Bone marrow (tissue), 2 donors: Measurements from ENCODE around the gene C14orf132.

Experiments
- DNase-seq, 2 donors: peaks; one replicate each; lab custom pipeline; 2025; lab: John Stamatoyannopoulos, UW

The C14orf132 gene

GRCh38 chr14:96120941-96121340, 81.8 kb downstream of the C14orf132 start:
- DNase-seq = no peak

- DNase-seq = no peak
These were observed 82.7 kb downstream of the C14orf132 start for GRCh38 chr14:96121660-96122395.

- no peak for DNase-seq
These were observed 83.3 kb downstream of the C14orf132 start for GRCh38 chr14:96122496-96122895.

- no peak for DNase-seq
These were observed 86.4 kb downstream of the C14orf132 start for GRCh38 chr14:96125536-96125935.

GRCh38 chr14:96126339-96126782, 87.2 kb downstream of the C14orf132 start:
- DNase-seq = no peak

- DNase-seq = no peak
These were observed 87.7 kb downstream of the C14orf132 start for GRCh38 chr14:96126783-96127271.

GRCh38 chr14:96129128-96129736, 90.1 kb downstream of the C14orf132 start:
- no peak for DNase-seq

- no peak for DNase-seq
These were observed 91.2 kb downstream of the C14orf132 start for GRCh38 chr14:96130391-96130790.

GRCh38 chr14:96130854-96131253, 91.7 kb downstream of the C14orf132 start:
- no peak for DNase-seq

- no peak for DNase-seq
These were observed 92.7 kb downstream of the C14orf132 start for GRCh38 chr14:96131836-96132235.

- DNase-seq = no peak
These were observed 95.3 kb downstream of the C14orf132 start for GRCh38 chr14:96134508-96134907.

GRCh38 chr14:96135285-96135684, 96.1 kb downstream of the C14orf132 start:
- no peak for DNase-seq

- no peak for DNase-seq
These were observed 97.3 kb downstream of the C14orf132 start for GRCh38 chr14:96136371-96137005.

GRCh38 chr14:96138241-96138640, 99.1 kb downstream of the C14orf132 start:
- no peak for DNase-seq

- no peak for DNase-seq
These were observed 100.0 kb downstream of the C14orf132 start for GRCh38 chr14:96139169-96139568.

GRCh38 chr14:96139879-96140278, 100.7 kb downstream of the C14orf132 start:
- no peak for DNase-seq

- DNase-seq = no peak
These were observed 101.8 kb downstream of the C14orf132 start for GRCh38 chr14:96140952-96141351.
